Ascending aorta (tissue), 2 donors: ENCODE measurements around the gene CACNA1E. TPM values are rescaled to one million over a fixed set of nuclear protein-coding genes. Genes with fewer than 3 reads are reported as not detected.

ENCODE experiments used
- DNase-seq, 2 donors: peaks; one replicate each; pipeline ENCODE4 v3.0.0-alpha.2; 2019; ENCODE audit warnings: low spot score in 2 of 2
- H3K27ac ChIP-seq, 2 donors: fragments of 200-600 bp; sonication (generic); one replicate each; pipeline ENCODE4 v1.5.1; 2016 to 2017; ENCODE audit warnings: mild to moderate bottlenecking in 1 of 2
- H3K27me3 ChIP-seq: fragments of 200-600 bp; sonication (generic); one replicate; pipeline ENCODE4 v1.5.1; 2017
- H3K36me3 ChIP-seq, 2 donors: fragments of 200-600 bp; sonication (generic); one replicate each; pipeline ENCODE4 v1.5.1; 2016
- H3K4me1 ChIP-seq, 2 donors: fragments of 200-600 bp; sonication (generic); one replicate each; pipeline ENCODE4 v1.5.1; 2016 to 2017; ENCODE audit warnings: mild to moderate bottlenecking in 1 of 2
- H3K4me3 ChIP-seq, 2 donors: fragments of 200-600 bp; sonication (generic); one replicate each; pipeline ENCODE4 v1.5.1; 2016 to 2017; ENCODE audit warnings: mild to moderate bottlenecking in 1 of 2
- H3K9me3 ChIP-seq, 2 donors: fragments of 200-600 bp; sonication (generic); one replicate each; pipeline ENCODE4 v1.5.1; 2016
- intact Hi-C: fragments of 100-400 bp; cut with DNase I; formaldehyde crosslinking; loops from one replicate; pipeline ENCODE4 v1.15.1; 2023
- total RNA-seq: library from RNA; depleted of rRNA; stranded (reverse); fragments of >200 nt; gene quantifications from one replicate; pipeline ENCODE4 v1.1.0, GENCODE V29; 2016
- TF ChIP-seq, protein P1 (sequence below), 3 experiments: fragments of 200-600 bp in 2 of 3; fragments of 450-650 bp in 1 of 3; sonication (generic) in 2 of 3; IDR thresholded peaks; one replicate each; pipeline ENCODE4 v1.5.1; 2016 to 2019; ENCODE audit warnings: antibody characterized with exemption in 3 of 3, mild to moderate bottlenecking in 1 of 3, moderate library complexity in 1 of 3

CACNA1E gene
- total RNA-seq, 1 donor from 2014 or later: not detected

DNA sequence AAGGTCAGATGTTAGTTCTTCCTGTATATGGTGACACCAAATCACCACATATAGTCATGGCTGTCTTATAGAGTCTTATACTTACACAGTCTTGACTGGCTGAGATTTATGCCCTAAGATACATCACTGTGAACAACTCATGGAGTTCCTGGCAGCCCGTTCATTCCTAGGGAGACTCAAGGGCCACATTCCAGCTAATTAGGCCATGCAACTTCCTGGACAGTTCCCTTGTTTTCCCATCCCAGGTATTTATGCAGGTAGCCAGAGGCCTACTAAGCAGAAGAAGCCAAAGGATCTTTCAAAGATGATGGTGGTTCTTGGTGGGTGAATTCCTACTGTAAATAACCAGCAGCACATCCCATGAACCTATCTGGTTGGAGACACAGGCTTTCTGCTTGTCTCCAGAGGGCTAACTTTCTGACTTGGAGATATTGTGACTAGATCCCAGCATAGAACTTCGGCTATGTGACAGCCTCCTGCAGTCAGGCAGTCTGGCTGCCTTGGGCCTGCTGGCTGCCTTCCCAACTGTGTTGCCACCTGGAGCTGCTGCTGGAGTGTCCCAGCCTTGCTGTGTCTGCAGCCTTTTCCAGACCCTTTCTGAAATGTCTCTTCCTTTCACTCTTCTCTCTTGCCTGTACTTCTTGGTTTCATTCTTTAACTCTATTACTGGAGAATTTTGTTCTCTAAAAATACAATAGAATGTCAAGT lies 283.8 kb downstream of the CACNA1E start:
- DNase-seq: no peak
- TF ChIP-seq, protein P1, sequence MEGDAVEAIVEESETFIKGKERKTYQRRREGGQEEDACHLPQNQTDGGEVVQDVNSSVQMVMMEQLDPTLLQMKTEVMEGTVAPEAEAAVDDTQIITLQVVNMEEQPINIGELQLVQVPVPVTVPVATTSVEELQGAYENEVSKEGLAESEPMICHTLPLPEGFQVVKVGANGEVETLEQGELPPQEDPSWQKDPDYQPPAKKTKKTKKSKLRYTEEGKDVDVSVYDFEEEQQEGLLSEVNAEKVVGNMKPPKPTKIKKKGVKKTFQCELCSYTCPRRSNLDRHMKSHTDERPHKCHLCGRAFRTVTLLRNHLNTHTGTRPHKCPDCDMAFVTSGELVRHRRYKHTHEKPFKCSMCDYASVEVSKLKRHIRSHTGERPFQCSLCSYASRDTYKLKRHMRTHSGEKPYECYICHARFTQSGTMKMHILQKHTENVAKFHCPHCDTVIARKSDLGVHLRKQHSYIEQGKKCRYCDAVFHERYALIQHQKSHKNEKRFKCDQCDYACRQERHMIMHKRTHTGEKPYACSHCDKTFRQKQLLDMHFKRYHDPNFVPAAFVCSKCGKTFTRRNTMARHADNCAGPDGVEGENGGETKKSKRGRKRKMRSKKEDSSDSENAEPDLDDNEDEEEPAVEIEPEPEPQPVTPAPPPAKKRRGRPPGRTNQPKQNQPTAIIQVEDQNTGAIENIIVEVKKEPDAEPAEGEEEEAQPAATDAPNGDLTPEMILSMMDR (IDR thresholded peaks at IDR 0.05): no peak
- Histone ChIP-seq H3K4me3 (no peak overlapping the region), H3K4me1 (no peaks in the 10 kb centered on the region), H3K36me3 (no peaks in the 10 kb centered on the region), H3K9me3 (no peaks in the 10 kb centered on the region), H3K27me3 (no peaks in the 10 kb centered on the region), H3K27ac (no peak overlapping the region)
- intact Hi-C loops: no loop called here

GRCh38 chr1:181768211-181768929 lies 285.1 kb downstream of the CACNA1E start:
- Histone ChIP-seq H3K27ac (no peak overlapping the region), H3K9me3 (no peaks in the 10 kb centered on the region), H3K27me3 (no peaks in the 10 kb centered on the region), H3K36me3 (no peaks in the 10 kb centered on the region), H3K4me1 (no peaks in the 10 kb centered on the region), H3K4me3 (no peak overlapping the region)
- intact Hi-C loops: no loop called here
- no peak for DNase-seq
- TF ChIP-seq, protein P1 (IDR thresholded peaks at IDR 0.05): no peak

GRCh38 chr1:181768930-181769280 lies 285.6 kb downstream of the CACNA1E start:
- no peak for DNase-seq
- intact Hi-C loops: no loop called here
- Histone ChIP-seq H3K27ac (no peak overlapping the region), H3K27me3 (no peaks in the 10 kb centered on the region), H3K4me3 (no peak overlapping the region), H3K9me3 (no peaks in the 10 kb centered on the region), H3K36me3 (no peaks in the 10 kb centered on the region), H3K4me1 (no peaks in the 10 kb centered on the region)
- TF ChIP-seq, protein P1 (IDR thresholded peaks at IDR 0.05): no peak

GRCh38 chr1:181769846-181770245 lies 286.5 kb downstream of the CACNA1E start:
- no peaks in the 10 kb centered on the region for H3K9me3 ChIP-seq
- H3K4me3 ChIP-seq: no peak overlapping the region
- TF ChIP-seq, protein P1 (IDR thresholded peaks at IDR 0.05): no peak
- no peak for DNase-seq
- no peaks in the 10 kb centered on the region for H3K4me1 ChIP-seq
- H3K36me3 ChIP-seq: no peaks in the 10 kb centered on the region
- H3K27ac ChIP-seq: no peak overlapping the region
- H3K27me3 ChIP-seq: no peaks in the 10 kb centered on the region
- intact Hi-C loops: no loop called here

DNA sequence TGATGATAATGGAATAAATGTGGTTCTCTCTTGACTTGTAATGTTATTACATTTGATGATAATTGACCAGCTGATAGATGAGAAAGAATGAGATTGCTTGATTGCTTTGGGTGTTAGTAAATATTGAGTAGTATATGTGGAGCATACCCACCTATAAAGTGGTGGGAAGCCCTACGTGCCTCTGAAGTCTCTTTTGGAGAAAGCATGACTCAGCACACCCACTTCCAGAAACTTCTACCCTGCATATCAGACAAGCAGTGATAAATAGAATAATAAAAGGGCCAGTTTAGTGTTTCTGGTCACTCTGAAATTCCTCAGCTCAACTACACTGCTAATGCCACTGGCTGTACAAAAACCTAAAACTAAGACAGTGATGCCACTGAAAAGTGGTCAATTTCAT lies 289.4 kb downstream of the CACNA1E start:
- Histone ChIP-seq H3K27ac (no peak overlapping the region), H3K4me3 (no peak overlapping the region), H3K9me3 (no peaks in the 10 kb centered on the region), H3K4me1 (no peaks in the 10 kb centered on the region), H3K36me3 (no peaks in the 10 kb centered on the region), H3K27me3 (no peaks in the 10 kb centered on the region)
- DNase-seq: no peak
- TF ChIP-seq, protein P1 (IDR thresholded peaks at IDR 0.05): no peak
- intact Hi-C loops: no loop called here
